ENCODE data around the gene ARL3.
A peak's percentile ranks its signal among the peaks of the same experiment; 100 is the strongest.

DNA sequence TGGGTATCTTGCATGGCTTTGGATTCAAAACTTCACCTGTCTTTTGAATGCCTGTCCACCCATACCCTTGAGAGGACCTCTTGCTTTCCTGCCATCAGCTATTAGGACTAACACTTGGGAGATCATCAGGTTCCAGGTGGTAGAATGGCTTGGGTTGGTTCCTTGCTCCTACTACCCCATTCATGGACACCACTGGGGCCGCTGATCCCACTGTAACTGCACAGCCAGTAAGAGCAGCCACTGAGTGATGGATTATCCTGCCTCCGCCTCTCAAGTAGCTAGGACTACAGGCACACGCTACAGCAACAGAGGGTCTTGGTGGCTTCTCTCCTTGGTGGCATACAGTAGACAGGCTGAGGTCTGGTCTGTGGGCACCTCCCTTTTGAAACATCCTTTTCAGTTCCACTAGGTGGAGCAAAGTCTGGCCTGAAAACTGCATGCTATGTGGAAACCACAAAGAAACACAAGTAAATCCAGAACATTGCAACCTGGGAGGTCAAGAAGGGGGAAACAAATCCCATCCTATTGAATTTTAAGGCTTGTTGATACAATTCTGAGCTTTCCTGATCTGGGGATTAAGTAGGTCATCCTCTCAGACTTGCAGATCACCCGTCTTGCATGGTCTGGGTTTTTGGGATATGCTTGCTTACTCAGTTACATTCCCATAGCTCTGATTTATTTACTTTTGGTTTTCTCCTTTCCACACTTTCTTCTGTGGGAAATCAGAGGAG lies 38.9 kb upstream of the ARL3 start:
- peak in 1 of 2 donors; percentile 25 for TF ChIP-seq POLR2AphosphoS5 (IDR thresholded peaks at IDR 0.05)
- TF ChIP-seq, protein P1, sequence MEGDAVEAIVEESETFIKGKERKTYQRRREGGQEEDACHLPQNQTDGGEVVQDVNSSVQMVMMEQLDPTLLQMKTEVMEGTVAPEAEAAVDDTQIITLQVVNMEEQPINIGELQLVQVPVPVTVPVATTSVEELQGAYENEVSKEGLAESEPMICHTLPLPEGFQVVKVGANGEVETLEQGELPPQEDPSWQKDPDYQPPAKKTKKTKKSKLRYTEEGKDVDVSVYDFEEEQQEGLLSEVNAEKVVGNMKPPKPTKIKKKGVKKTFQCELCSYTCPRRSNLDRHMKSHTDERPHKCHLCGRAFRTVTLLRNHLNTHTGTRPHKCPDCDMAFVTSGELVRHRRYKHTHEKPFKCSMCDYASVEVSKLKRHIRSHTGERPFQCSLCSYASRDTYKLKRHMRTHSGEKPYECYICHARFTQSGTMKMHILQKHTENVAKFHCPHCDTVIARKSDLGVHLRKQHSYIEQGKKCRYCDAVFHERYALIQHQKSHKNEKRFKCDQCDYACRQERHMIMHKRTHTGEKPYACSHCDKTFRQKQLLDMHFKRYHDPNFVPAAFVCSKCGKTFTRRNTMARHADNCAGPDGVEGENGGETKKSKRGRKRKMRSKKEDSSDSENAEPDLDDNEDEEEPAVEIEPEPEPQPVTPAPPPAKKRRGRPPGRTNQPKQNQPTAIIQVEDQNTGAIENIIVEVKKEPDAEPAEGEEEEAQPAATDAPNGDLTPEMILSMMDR (IDR thresholded peaks at IDR 0.05): peak; percentile 55 to 69 (median 64)
- TF ChIP-seq POLR2A (IDR thresholded peaks at IDR 0.05; ENCODE audit: low read depth): no peak
- no peak for TF ChIP-seq EP300 (IDR thresholded peaks at IDR 0.05)

All from esophagus muscularis mucosa (tissue), 4 donors.